HepG2 (cell line): Measurements from ENCODE around the gene CAMK1. TPM values are rescaled to one million over a fixed set of nuclear protein-coding genes. Genes with fewer than 3 reads are reported as not detected.

Experiments
- ATAC-seq: fragments of 200-7000 bp; cut with Tn5 transposase; 3 replicates; pipeline ENCODE4 v1.9.1; 2020; ENCODE audit warnings: mild to moderate bottlenecking, moderate library complexity
- BruUV-seq: library from RNA; stranded (reverse); fragments of 400-500 nt; replicated peaks from 2 replicates; lab custom pipeline; 2021; lab: Mats Ljungman, UMichigan
- CTCF ChIA-PET: fragments of 300-600 bp; formaldehyde crosslinking; extraction: SDS; loops from one replicate; lab custom pipeline; 2021; ENCODE audit warnings: low total read pairs, inconsistent platforms, low intra/inter-chr PET ratio; lab: Yijun Ruan, JAX
- POLR2A ChIA-PET: fragments of 350-600 bp; sonication (Branson Sonifier 250); formaldehyde crosslinking; loops from one replicate; lab custom pipeline; 2020; ENCODE audit warnings: antibody characterized with exemption, inconsistent platforms; lab: Yijun Ruan, JAX
- DNase-seq: peaks from one replicate; pipeline ENCODE4 v3.0.0-alpha.2; 2015; ENCODE audit warnings: low spot score
- FAIRE-seq: peaks from 3 replicates; lab custom pipeline; 2011; peaks lifted over from hg19 to GRCh38; lab: Jason Lieb, UNC
- H2AFZ ChIP-seq: one replicate; pipeline ENCODE4 v1.6.1; 2011; ENCODE audit warnings: low read length, inconsistent platforms
- H3K27ac ChIP-seq: fragments of 300-600 bp; 3 replicates; pipeline ENCODE4 v1.8.0; 2011; ENCODE audit warnings: mixed run types, mild to moderate bottlenecking, mixed read lengths, low read length, inconsistent platforms; ENCODE audit not compliant: insufficient read depth; ENCODE audit errors: extremely low read length
- H3K27me3 ChIP-seq, 2 experiments: fragments of 200-600 bp in 1 of 2; 2 replicates in 1 of 2; 3 replicates in 1 of 2; pipeline versions ENCODE4 v1.6.0 to v1.8.0; 2011; ENCODE audit warnings: low read length in 2 of 2, mild to moderate bottlenecking in 2 of 2, moderate library complexity in 2 of 2, inconsistent platforms in 1 of 2; ENCODE audit not compliant: insufficient read depth in 2 of 2, control insufficient read depth in 1 of 2
- H3K36me3 ChIP-seq, 2 experiments: fragments of 200-600 bp in 1 of 2; replicated peaks in 1 of 2; 2 replicates in 1 of 2; 3 replicates in 1 of 2; pipeline versions ENCODE4 v1.5.1 to v1.8.0; 2011; ENCODE audit warnings: low read length in 2 of 2, inconsistent platforms in 1 of 2; ENCODE audit not compliant: insufficient read depth in 2 of 2, control insufficient read depth in 1 of 2
- H3K4me1 ChIP-seq: 2 replicates; pipeline ENCODE4 v1.5.1; 2012; ENCODE audit warnings: low read length, inconsistent platforms; ENCODE audit not compliant: insufficient read depth
- H3K4me2 ChIP-seq: 2 replicates; pipeline ENCODE4 v1.6.0; 2011; ENCODE audit warnings: low read depth, low read length, inconsistent platforms
- H3K4me3 ChIP-seq, 3 experiments: fragments of 200-600 bp in 1 of 3; sonication (generic), shearing (Covaris generic) in 1 of 3; replicated peaks in 1 of 3; 2 replicates each; pipeline ENCODE4 v1.5.1; 2011 to 2016; ENCODE audit warnings: low read length in 3 of 3, inconsistent platforms in 2 of 3, low read depth in 2 of 3, mild to moderate bottlenecking in 2 of 3, control low read depth in 1 of 3, mixed read lengths in 1 of 3; ENCODE audit not compliant: insufficient read depth in 1 of 3
- H3K79me2 ChIP-seq: one replicate; pipeline ENCODE4 v1.6.1; 2011; ENCODE audit warnings: low read length, inconsistent platforms; ENCODE audit not compliant: insufficient read depth
- H3K9ac ChIP-seq: 2 replicates; pipeline ENCODE4 v1.6.0; 2011; ENCODE audit warnings: mild to moderate bottlenecking, low read depth, low read length, inconsistent platforms; ENCODE audit not compliant: insufficient read depth
- H3K9me3 ChIP-seq: 2 replicates; pipeline ENCODE4 v1.5.1; 2012; ENCODE audit warnings: mild to moderate bottlenecking, low read length
- H4K20me1 ChIP-seq: 2 replicates; pipeline ENCODE4 v1.6.0; 2011; ENCODE audit warnings: inconsistent platforms, mild to moderate bottlenecking, low read length, moderate library complexity; ENCODE audit not compliant: insufficient read depth
- RERE ChIP-seq: IDR thresholded peaks from 2 replicates; pipeline ENCODE4 v1.6.1; 2016; ENCODE audit warnings: low read depth, missing genetic modification reagents, missing compliant biosample characterization
- ZBTB3 ChIP-seq: sonication (generic); formaldehyde crosslinking; IDR thresholded peaks from 2 replicates; pipeline ENCODE4 v1.4.0; 2020; ENCODE audit warnings: low read depth, mild to moderate bottlenecking, moderate library complexity, missing genetic modification reagents, borderline replicate concordance
- ZNF468 ChIP-seq: sonication (generic); formaldehyde crosslinking; IDR thresholded peaks from 2 replicates; pipeline ENCODE4 v1.8.0; 2022; ENCODE audit warnings: mild to moderate bottlenecking, moderate library complexity, missing genetic modification reagents
- ZNF530 ChIP-seq: sonication (generic); formaldehyde crosslinking; IDR thresholded peaks from 2 replicates; pipeline ENCODE4 v1.5.0; 2020; ENCODE audit warnings: low read depth, mild to moderate bottlenecking, missing genetic modification reagents
- ZNF704 ChIP-seq: sonication (generic); formaldehyde crosslinking; IDR thresholded peaks from 2 replicates; pipeline ENCODE4 v1.8.1; 2023; ENCODE audit warnings: mild to moderate bottlenecking, inconsistent platforms, moderate library complexity, missing genetic modification reagents, borderline replicate concordance
- WGBS: methylation state at CpG from one replicate; pipeline ENCODE4 v1.1.6; 2017; ENCODE audit warnings: low lambda C conversion rate; 5-methylcytosine and 5-hydroxymethylcytosine counted together
- in situ Hi-C: cut with HindIII; loops from 2 replicates; pipeline ENCODE4 v1.10.0; 2017; ENCODE audit warnings: low pct_unique_long_range_greater_than_20kb; ENCODE audit not compliant: extremely low pct_ligation_motif_present
- intact Hi-C: fragments of 100-400 bp; cut with micrococcal nuclease; formaldehyde crosslinking; loops from one replicate; pipeline ENCODE4 v1.10.0; 2022; ENCODE audit not compliant: unreplicated experiment
- polyA plus RNA-seq, 8 experiments: library from polyadenylated mRNA; depleted of rRNA in 3 of 8; stranded (reverse) in 7 of 8; unstranded in 1 of 8; fragments of >200 nt; fragmentation: Illumina TruSeq in 4 of 8; extraction: Trizol in 4 of 8; gene quantifications; 2 replicates each; pipeline versions ENCODE4 v1.2.1 to v1.2.3, GENCODE V29; 2011 to 2016; ENCODE audit warnings: low read depth in 4 of 8, missing spikeins in 1 of 8, mixed read lengths in 1 of 8; ENCODE audit not compliant: insufficient read depth in 1 of 8
- total RNA-seq, 5 experiments: library from RNA; depleted of rRNA; stranded (reverse); fragments of >200 nt; fragmentation: Illumina TruSeq; extraction: Trizol; gene quantifications; 2 replicates each; pipeline ENCODE4 v1.2.3, GENCODE V29; 2016; ENCODE audit warnings: low read depth in 1 of 5
- TF ChIP-seq, protein P1 (sequence below): sonication (generic); formaldehyde crosslinking; IDR thresholded peaks from 2 replicates; pipeline ENCODE4 v1.5.0; 2020; ENCODE audit warnings: mild to moderate bottlenecking, missing genetic modification reagents, moderate library complexity

The CAMK1 gene
- total and polyA plus RNA-seq, 2 of the 13 experiments (the other 11 are each of a cell fraction or from before 2014, with no cell fraction given) = 26.4 to 53.3 TPM

GRCh38 chr3:9787714-9788113 is 18.0 kb upstream of the CAMK1 start:
- 96% methylated on average over 6 of the region's 6 CpGs for WGBS

DNA sequence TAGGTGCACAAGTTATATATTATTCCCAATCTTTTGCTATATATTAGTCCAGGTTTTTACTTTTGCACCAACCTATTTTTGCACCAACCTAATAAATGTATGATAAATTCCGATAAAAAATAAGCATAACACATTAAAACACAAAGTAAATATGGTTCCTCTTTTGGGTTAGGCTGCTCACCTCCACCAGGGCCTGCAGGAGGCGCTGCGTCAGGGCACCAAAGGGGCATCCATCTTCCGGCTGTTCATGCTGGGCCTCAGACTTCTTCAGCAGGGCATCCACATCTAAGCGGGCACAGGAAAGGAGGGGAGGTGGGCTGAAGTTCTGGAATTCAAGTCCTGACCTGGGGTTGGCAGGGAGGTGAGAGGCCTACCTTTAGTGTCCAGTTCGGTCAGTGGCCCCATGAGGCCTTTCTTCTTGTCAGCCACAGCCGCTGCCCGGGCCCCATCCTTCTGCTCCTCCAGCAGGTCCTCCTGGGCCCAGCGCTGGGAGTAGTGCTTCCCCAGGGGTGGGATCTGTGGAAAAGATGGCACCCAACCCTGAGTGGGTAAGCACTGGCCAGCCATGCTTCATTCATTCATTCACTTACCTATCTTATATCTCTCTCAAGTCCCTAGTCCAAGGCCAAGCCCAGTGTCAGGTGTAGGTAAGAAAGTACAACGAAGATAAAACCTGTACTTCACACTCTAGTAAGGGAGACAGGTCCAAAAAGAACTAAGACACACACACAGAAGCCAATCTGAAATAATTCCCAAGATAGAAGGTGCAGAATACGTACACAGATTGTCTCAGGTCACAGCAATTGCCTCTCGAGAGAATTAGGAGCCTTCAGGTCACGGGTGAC is 17.3 kb upstream of the CAMK1 start:
- ATAC-seq (no peak; the same call in 1 of the 3 replicates), FAIRE-seq (no peak), DNase-seq (no peak)
- H3K27ac ChIP-seq = no peak overlapping the region
- H2AFZ ChIP-seq = no peak overlapping the region
- peaks cover 7% of the 10 kb centered on the region for H3K79me2 ChIP-seq
- CTCF ChIA-PET = no interaction called here
- in situ Hi-C loops = no loop called here
- WGBS = 90% methylated on average over 13 of the region's 13 CpGs
- no peak overlapping the region for H3K9ac ChIP-seq
- no peaks in the 10 kb centered on the region for H3K27me3 ChIP-seq
- no TSS peak for BruUV-seq
- no peaks in the 10 kb centered on the region for H4K20me1 ChIP-seq
- no peaks in the 10 kb centered on the region for H3K9me3 ChIP-seq
- peaks cover 15 to 62% of the 10 kb centered on the region in 2 experiments for H3K36me3 ChIP-seq
- POLR2A ChIA-PET = no interaction called here
- peaks cover 21% of the 10 kb centered on the region for H3K4me1 ChIP-seq
- H3K4me2 ChIP-seq = no peak overlapping the region
- no peak overlapping the region for H3K4me3 ChIP-seq
- intact Hi-C loops = no loop called here
- TF ChIP-seq ZNF704 (CRISPR knock-in tag) (no peak), RERE (CRISPR knock-in tag) (no peak), ZNF530 (CRISPR knock-in tag) (no peak), ZNF468 (CRISPR knock-in tag) (no peak)
- TF ChIP-seq, protein P1, sequence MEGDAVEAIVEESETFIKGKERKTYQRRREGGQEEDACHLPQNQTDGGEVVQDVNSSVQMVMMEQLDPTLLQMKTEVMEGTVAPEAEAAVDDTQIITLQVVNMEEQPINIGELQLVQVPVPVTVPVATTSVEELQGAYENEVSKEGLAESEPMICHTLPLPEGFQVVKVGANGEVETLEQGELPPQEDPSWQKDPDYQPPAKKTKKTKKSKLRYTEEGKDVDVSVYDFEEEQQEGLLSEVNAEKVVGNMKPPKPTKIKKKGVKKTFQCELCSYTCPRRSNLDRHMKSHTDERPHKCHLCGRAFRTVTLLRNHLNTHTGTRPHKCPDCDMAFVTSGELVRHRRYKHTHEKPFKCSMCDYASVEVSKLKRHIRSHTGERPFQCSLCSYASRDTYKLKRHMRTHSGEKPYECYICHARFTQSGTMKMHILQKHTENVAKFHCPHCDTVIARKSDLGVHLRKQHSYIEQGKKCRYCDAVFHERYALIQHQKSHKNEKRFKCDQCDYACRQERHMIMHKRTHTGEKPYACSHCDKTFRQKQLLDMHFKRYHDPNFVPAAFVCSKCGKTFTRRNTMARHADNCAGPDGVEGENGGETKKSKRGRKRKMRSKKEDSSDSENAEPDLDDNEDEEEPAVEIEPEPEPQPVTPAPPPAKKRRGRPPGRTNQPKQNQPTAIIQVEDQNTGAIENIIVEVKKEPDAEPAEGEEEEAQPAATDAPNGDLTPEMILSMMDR (CRISPR knock-in tag) = peak; percentile 37; the same call in 1 of the 2 replicates

More at GRCh38 chr3:9787714-9788113, 18.0 kb upstream of the CAMK1 start:
- no peaks in the 10 kb centered on the region for H3K9me3 ChIP-seq
- DNase-seq (no peak), FAIRE-seq (no peak), ATAC-seq (no peak)
- peaks cover 15% of the 10 kb centered on the region for H3K4me1 ChIP-seq
- in situ Hi-C loops (no loop called here), intact Hi-C loops (no loop called here)
- TF ChIP-seq ZBTB3 (CRISPR knock-in tag) = no peak
- no peak overlapping the region for H3K4me3 ChIP-seq
- peaks cover 15 to 57% of the 10 kb centered on the region in 2 experiments; a peak in 4 of 5 replicates for H3K36me3 ChIP-seq
- no TSS peak for BruUV-seq
- H2AFZ ChIP-seq = no peak overlapping the region
- no peak overlapping the region for H3K4me2 ChIP-seq
- no peak overlapping the region for H3K27ac ChIP-seq
- no peak overlapping the region for H3K9ac ChIP-seq
- H3K27me3 ChIP-seq = no peaks in the 10 kb centered on the region
- no peaks in the 10 kb centered on the region; the same call in 1 of the 2 replicates for H4K20me1 ChIP-seq
- ChIA-PET CTCF (no interaction called here), POLR2A (no interaction called here)
- peaks cover 7% of the 10 kb centered on the region for H3K79me2 ChIP-seq
